HUES6 (cell line): ENCODE measurements around the gene MAP2K5.

ENCODE experiments used
- H3K27ac ChIP-seq: 2 replicates; pipeline ENCODE4 v1.7.0; 2013; ENCODE audit warnings: low read depth, mild to moderate bottlenecking, low read length, inconsistent platforms
- H3K27me3 ChIP-seq: 2 replicates; pipeline ENCODE4 v1.6.1; 2013; ENCODE audit warnings: low read length; ENCODE audit not compliant: control insufficient read depth, insufficient read depth
- H3K36me3 ChIP-seq: 2 replicates; pipeline ENCODE4 v1.6.1; 2013; ENCODE audit warnings: low read length; ENCODE audit not compliant: control insufficient read depth, insufficient read depth
- H3K4me1 ChIP-seq: 2 replicates; pipeline ENCODE4 v1.6.1; 2013; ENCODE audit warnings: low read length; ENCODE audit not compliant: control insufficient read depth, insufficient read depth
- H3K4me3 ChIP-seq: 2 replicates; pipeline ENCODE4 v1.5.1; 2013; ENCODE audit warnings: low read depth, low read length
- H3K9ac ChIP-seq: one replicate; pipeline ENCODE4 v1.6.1; 2013; ENCODE audit warnings: mild to moderate bottlenecking, low read length
- H3K9me3 ChIP-seq: 2 replicates; pipeline ENCODE4 v1.6.1; 2013; ENCODE audit warnings: low read depth, low read length; ENCODE audit not compliant: control insufficient read depth, insufficient read depth

MAP2K5 gene

GRCh38 chr15:67801926-67802914 is 259.7 kb downstream of the MAP2K5 start:
- Histone ChIP-seq H3K9me3 (no peaks in the 10 kb centered on the region), H3K36me3 (no peaks in the 10 kb centered on the region), H3K4me3 (no peak overlapping the region), H3K9ac (no peak overlapping the region), H3K4me1 (peaks cover 40% of the 10 kb centered on the region), H3K27ac (no peak overlapping the region), H3K27me3 (no peaks in the 10 kb centered on the region)

- H3K4me1 ChIP-seq, result peaks cover 40% of the 10 kb centered on the region
- no peaks in the 10 kb centered on the region for H3K9me3 ChIP-seq
- H3K27me3 ChIP-seq, result no peaks in the 10 kb centered on the region
- no peaks in the 10 kb centered on the region for H3K36me3 ChIP-seq
- no peak overlapping the region for H3K27ac ChIP-seq
- no peak overlapping the region for H3K9ac ChIP-seq
- no peak overlapping the region for H3K4me3 ChIP-seq
Observed at GRCh38 chr15:67803299-67803698, 260.8 kb downstream of the MAP2K5 start.

DNA sequence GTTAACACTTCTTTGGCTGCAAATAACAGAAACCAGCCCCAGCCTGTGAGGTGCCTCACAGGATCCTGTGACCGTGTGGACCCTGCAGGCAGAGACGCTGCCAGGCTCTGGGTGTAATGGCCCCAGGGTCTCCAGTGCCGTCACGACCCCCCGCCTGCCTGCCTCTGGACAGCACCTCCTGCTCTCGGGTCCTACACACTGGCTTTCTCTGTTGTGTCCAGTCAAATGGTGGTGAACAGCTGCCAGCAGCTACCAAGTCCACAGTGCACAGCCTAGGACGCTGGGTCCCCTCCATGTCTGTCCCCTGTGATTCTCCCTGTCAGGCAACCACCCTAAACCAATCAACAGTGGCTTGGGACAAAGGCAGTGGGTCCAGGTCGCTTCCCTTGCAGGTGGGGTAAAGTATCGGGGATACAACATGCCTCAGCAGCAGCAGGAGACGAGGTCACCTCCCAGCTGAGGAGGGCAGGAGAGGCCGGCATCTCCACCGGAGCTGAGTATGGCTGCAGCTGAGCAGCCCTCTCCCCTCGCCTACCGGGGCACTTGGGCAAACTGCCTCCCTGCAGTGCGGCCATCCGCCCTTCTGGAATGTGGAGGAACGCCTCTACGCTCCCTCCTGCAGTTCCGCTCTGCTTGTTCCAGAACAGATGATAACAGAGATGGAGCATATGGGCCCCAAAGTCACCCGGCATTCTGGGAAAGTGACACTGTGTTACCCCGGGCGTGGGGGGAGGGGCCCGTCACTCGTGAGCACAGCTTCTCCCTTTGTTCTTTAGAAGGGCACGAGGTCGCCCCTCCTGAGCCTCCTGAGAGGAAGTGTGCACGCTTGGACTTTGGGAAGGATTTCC is 261.7 kb downstream of the MAP2K5 start:
- H3K9me3 ChIP-seq, result no peaks in the 10 kb centered on the region
- no peaks in the 10 kb centered on the region for H3K36me3 ChIP-seq
- peaks cover 38% of the 10 kb centered on the region for H3K4me1 ChIP-seq
- no peak overlapping the region; the same call in 1 of the 2 replicates for H3K4me3 ChIP-seq
- H3K27me3 ChIP-seq, result no peaks in the 10 kb centered on the region
- H3K27ac ChIP-seq, result no peak overlapping the region
- H3K9ac ChIP-seq, result peak overlapping the region; percentile 32

DNA sequence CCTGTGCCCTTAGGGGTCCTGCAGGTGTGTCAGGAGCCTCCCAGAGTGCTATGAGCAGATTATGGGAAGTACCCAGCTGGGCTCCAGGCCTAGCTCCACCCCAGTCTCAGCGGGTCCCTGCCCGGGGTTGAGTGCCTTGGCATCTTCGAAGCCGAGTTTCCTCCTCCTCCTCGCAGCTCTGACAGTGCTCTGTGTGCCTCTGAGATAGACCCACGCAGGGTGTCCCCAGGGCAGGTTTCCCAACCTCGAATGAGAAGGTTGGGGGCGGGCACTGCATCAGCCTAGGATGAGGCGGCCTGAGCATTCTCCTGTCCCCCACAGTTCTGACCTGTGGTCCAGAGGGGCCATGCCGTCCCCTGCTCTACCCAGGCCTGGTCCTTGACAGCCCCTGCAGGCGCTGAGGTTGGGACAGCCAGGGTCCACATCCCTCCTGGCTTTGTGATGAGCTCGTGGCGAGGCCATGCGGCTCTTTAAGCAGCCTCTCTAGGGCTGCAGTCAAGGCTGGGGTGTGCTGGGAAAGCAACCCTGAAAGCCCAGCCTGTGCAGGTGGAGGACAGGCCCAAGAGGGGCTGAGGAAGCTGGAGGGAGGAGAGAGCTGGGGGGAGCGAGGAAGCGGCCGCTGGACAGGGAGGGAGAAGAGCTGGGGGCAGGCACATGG is 262.6 kb downstream of the MAP2K5 start:
- H3K27ac ChIP-seq, result no peak overlapping the region
- no peaks in the 10 kb centered on the region for H3K9me3 ChIP-seq
- no peaks in the 10 kb centered on the region for H3K27me3 ChIP-seq
- peaks cover 30% of the 10 kb centered on the region for H3K4me1 ChIP-seq
- H3K4me3 ChIP-seq, result no peak overlapping the region
- peak overlapping the region; percentile 32 for H3K9ac ChIP-seq
- H3K36me3 ChIP-seq, result no peaks in the 10 kb centered on the region

DNA sequence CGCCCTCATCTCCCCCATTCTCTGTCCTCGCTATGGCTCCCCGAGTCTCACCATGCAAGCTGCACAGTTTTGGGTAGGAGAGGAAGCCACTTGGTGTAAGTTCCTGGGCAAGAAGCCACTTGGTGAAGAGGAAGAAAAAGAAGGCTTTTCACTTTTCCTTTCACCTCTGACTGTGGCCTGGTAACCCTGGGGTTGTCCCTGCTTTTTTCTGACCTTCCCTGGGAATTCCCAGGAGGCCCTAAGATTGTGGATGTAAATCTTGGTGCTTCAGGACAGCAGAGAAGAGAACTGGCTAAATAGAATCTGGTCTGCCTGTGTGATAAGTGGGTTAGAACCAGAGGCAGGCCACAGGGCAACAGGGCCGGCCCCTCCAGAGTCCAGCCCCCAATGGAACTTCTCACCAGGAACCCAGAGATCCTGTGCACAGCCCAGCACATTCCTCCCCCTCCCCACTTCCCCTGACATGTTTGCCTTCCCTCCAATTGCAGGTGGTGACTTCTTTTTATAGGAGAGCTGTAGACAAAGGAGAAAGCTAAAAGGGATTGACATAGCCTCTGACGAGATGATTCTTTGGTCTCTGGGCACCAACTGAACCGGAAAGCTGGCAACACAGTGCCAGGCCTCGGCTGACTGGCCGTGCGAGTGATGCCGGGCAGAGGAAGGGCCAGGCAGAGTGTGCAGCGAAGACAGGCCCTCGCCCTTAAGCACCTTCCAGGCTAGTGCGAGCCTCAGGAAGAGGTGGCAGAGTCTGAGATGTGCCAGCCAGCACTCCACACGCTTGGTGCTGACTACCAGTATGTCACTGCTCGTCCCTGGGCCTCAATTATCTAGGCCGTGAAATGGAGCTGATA is 263.4 kb downstream of the MAP2K5 start:
- Histone ChIP-seq H3K36me3 (no peaks in the 10 kb centered on the region), H3K9me3 (no peaks in the 10 kb centered on the region), H3K27ac (no peak overlapping the region), H3K27me3 (no peaks in the 10 kb centered on the region), H3K4me3 (no peak overlapping the region), H3K4me1 (peaks cover 30% of the 10 kb centered on the region), H3K9ac (no peak overlapping the region)

DNA sequence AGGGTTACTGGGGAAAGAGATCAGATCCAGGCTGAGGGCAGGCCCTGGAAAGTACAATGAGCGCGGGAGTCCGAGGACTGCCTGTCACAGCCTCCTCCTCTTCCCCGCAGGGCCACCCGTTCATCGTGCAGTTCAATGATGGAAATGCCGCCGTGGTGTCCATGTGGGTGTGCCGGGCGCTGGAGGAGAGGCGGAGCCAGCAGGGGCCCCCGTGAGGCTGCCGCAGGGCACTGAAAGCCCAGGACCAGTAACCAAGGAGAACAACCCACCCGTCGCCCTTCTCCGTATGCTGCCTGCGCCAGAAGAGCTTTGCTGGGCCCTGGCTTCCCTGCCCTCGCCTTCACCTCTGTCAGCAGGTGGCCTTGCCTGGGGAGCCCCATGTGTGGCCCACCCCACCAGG is 264.0 kb downstream of the MAP2K5 start:
- Histone ChIP-seq H3K27ac (no peak overlapping the region), H3K4me3 (no peak overlapping the region), H3K4me1 (peaks cover 30% of the 10 kb centered on the region), H3K9ac (no peak overlapping the region), H3K9me3 (no peaks in the 10 kb centered on the region), H3K36me3 (no peaks in the 10 kb centered on the region), H3K27me3 (no peaks in the 10 kb centered on the region)

DNA sequence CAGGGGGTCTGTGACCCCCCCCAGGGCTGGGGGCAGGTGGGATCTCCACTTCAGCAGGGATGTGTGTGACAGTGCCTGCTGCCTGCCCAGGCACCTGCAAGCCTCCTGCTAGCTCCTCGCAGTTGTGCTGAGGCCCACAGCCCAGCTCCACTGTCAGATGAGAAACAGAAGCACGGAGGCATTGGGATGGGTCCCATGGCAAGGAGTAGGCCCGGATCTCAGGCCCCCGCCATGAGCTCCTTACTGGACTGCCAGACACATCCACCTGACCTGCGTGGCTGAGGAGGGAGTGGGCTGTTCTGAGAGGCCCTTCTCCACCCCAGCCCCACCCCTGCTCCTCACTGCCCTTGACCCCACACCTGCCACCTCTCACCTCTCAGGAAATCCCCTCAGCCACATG is 264.6 kb downstream of the MAP2K5 start:
- Histone ChIP-seq H3K27me3 (peaks cover 3% of the 10 kb centered on the region; the same call in 1 of the 2 replicates), H3K4me3 (no peak overlapping the region), H3K36me3 (no peaks in the 10 kb centered on the region), H3K9me3 (no peaks in the 10 kb centered on the region), H3K9ac (no peak overlapping the region), H3K4me1 (peaks cover 35% of the 10 kb centered on the region), H3K27ac (no peak overlapping the region)

GRCh38 chr15:67807836-67808235 is 265.3 kb downstream of the MAP2K5 start:
- Histone ChIP-seq H3K27ac (no peak overlapping the region), H3K27me3 (peaks cover 8% of the 10 kb centered on the region; the same call in 1 of the 2 replicates), H3K4me1 (peaks cover 42% of the 10 kb centered on the region), H3K9ac (no peak overlapping the region), H3K9me3 (no peaks in the 10 kb centered on the region), H3K36me3 (no peaks in the 10 kb centered on the region), H3K4me3 (no peak overlapping the region)

DNA sequence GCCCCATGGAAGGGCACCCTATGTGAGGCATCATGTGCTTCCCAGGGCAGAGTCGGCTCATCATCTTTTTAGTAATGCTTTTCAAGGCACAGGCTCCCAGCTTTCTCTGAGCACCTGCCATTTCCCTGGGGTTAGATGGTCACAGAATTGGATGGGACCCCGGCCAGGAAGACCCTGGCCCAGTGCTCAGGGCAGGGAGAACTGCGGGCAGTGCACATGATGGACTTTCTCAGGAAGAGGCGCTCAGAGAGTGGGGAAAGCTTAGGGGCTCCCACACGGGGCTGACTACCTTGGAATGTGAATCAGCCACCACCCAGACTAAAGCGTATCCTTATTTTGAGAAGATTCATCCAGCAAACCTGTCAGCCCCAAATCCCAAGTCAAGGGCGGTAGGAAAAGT is 266.3 kb downstream of the MAP2K5 start:
- no peak overlapping the region for H3K27ac ChIP-seq
- no peaks in the 10 kb centered on the region for H3K36me3 ChIP-seq
- no peak overlapping the region for H3K9ac ChIP-seq
- peaks cover 41% of the 10 kb centered on the region for H3K4me1 ChIP-seq
- peaks cover 8% of the 10 kb centered on the region; the same call in 1 of the 2 replicates for H3K27me3 ChIP-seq
- H3K4me3 ChIP-seq, result no peak overlapping the region
- no peaks in the 10 kb centered on the region for H3K9me3 ChIP-seq

GRCh38 chr15:67809441-67809840 is 266.9 kb downstream of the MAP2K5 start:
- peaks cover 8% of the 10 kb centered on the region; the same call in 1 of the 2 replicates for H3K27me3 ChIP-seq
- H3K27ac ChIP-seq, result no peak overlapping the region
- no peaks in the 10 kb centered on the region for H3K36me3 ChIP-seq
- H3K9me3 ChIP-seq, result no peaks in the 10 kb centered on the region
- H3K9ac ChIP-seq, result no peak overlapping the region
- H3K4me3 ChIP-seq, result no peak overlapping the region
- peaks cover 35% of the 10 kb centered on the region for H3K4me1 ChIP-seq
